Activated T-cell treated with anti-CD3 and anti-CD28 coated beads, Interleukin-2, amount 50 U/mL, for 72 hours (primary cell): ENCODE data around the gene TMEM154. TPM values are rescaled to one million over a fixed set of nuclear protein-coding genes. Genes with fewer than 3 reads are reported as not detected.

Source experiments
- ATAC-seq, 2 donors: fragments of 150-1000 bp; cut with Tn5 transposase; replicated peaks in 1 of 2; 2 replicates each; pipeline ENCODE4 v1.10.0; 2021; ENCODE audit warnings: moderate library complexity in 2 of 2, mild to moderate bottlenecking in 1 of 2
- DNase-seq, 2 donors: peaks; one replicate each; pipeline ENCODE4 v3.0.0; 2021 to 2022; ENCODE audit warnings: mixed read lengths in 1 of 2
- H3K27ac Mint-ChIP-seq: one replicate; pipeline ENCODE4 v1.8.0; 2022; ENCODE audit warnings: mild to moderate bottlenecking, moderate library complexity, mixed read lengths
- H3K27me3 Mint-ChIP-seq: one replicate; pipeline ENCODE4 v1.8.0; 2022; ENCODE audit warnings: low read depth, mixed read lengths
- H3K36me3 Mint-ChIP-seq, 2 donors: one replicate each; pipeline ENCODE4 v1.8.0; 2022; ENCODE audit warnings: mixed read lengths in 2 of 2, mild to moderate bottlenecking in 1 of 2; ENCODE audit not compliant: insufficient read depth in 2 of 2
- H3K4me1 Mint-ChIP-seq: one replicate; pipeline ENCODE4 v1.8.0; 2022; ENCODE audit warnings: low read depth, mixed read lengths
- H3K4me3 Mint-ChIP-seq, 2 donors: one replicate each; pipeline ENCODE4 v1.8.0; 2022; ENCODE audit warnings: mild to moderate bottlenecking in 2 of 2, mixed read lengths in 2 of 2, moderate library complexity in 2 of 2
- H3K9me3 Mint-ChIP-seq, 2 donors: one replicate each; pipeline ENCODE4 v1.8.0; 2022; ENCODE audit warnings: mixed read lengths in 2 of 2
- total RNA-seq, 2 donors: library from RNA; stranded (reverse); gene quantifications; one replicate each; pipeline ENCODE4 v1.2.3, GENCODE V29; 2022

Gene TMEM154
- total RNA-seq: 10 to 100 TPM; 16.8 to 22.0 TPM

- no peaks in the 10 kb centered on the region for H3K9me3 Mint-ChIP-seq
- peak within 1 kb of the TSS; percentile 93 to 96 for H3K4me3 Mint-ChIP-seq
- peak; percentile 76 to 79 for DNase-seq
- H3K27ac Mint-ChIP-seq: peak within 1 kb of the TSS; percentile 95
- H3K27me3 Mint-ChIP-seq: no peaks in the 10 kb centered on the region
- ATAC-seq: peak; percentile 97 to 98
- peaks cover 69% of the 10 kb centered on the region for H3K4me1 Mint-ChIP-seq
- no peaks in the 10 kb centered on the region for H3K36me3 Mint-ChIP-seq
Measured at GRCh38 chr4:152679414-152680281, at the start of gene TMEM154. Gene TMEM154 (minus strand): TSS chr4:152679997. CDS start chr4:152679933, 64 bp downstream.

DNA sequence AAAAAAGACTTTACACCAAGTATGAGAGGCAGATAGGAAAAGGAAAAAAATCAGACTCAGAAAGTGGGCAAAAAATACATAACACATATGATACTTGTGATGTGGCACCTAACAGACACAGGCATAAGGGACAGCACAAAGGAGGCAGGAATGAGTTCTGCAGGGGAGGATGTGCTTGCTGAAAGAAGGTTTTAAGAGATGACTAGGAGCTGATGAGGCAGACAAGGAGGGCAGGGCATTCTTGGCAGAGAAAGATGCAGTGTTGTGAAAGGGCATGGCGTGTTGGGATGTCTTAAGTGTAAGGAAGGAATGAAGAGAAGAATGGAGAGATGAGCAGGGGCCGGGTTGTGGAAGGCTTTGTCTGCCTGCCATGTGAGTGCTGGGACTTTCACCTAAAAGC, 49.7 kb upstream of the TMEM154 start:
- peaks cover 7% of the 10 kb centered on the region for H3K27me3 Mint-ChIP-seq
- ATAC-seq (peak in 1 of 2 donors; percentile 36), DNase-seq (no peak)
- no peaks in the 10 kb centered on the region for H3K36me3 Mint-ChIP-seq
- H3K4me1 Mint-ChIP-seq: no peaks in the 10 kb centered on the region
- no peak overlapping the region for H3K27ac Mint-ChIP-seq
- H3K4me3 Mint-ChIP-seq: no peak overlapping the region
- H3K9me3 Mint-ChIP-seq: no peaks in the 10 kb centered on the region

GRCh38 chr4:152728343-152728742, 48.5 kb upstream of the TMEM154 start:
- Mint-ChIP-seq H3K9me3 (no peaks in the 10 kb centered on the region), H3K4me3 (no peak overlapping the region), H3K27ac (no peak overlapping the region), H3K4me1 (no peaks in the 10 kb centered on the region), H3K27me3 (peaks cover 7% of the 10 kb centered on the region), H3K36me3 (no peaks in the 10 kb centered on the region)
- ATAC-seq (no peak), DNase-seq (no peak)

GRCh38 chr4:152727784-152728183, 48.0 kb upstream of the TMEM154 start:
- ATAC-seq (no peak), DNase-seq (no peak)
- H3K27ac Mint-ChIP-seq: no peak overlapping the region
- no peaks in the 10 kb centered on the region for H3K4me1 Mint-ChIP-seq
- no peaks in the 10 kb centered on the region for H3K36me3 Mint-ChIP-seq
- peaks cover 7% of the 10 kb centered on the region for H3K27me3 Mint-ChIP-seq
- H3K9me3 Mint-ChIP-seq: no peaks in the 10 kb centered on the region
- H3K4me3 Mint-ChIP-seq: no peak overlapping the region

DNA sequence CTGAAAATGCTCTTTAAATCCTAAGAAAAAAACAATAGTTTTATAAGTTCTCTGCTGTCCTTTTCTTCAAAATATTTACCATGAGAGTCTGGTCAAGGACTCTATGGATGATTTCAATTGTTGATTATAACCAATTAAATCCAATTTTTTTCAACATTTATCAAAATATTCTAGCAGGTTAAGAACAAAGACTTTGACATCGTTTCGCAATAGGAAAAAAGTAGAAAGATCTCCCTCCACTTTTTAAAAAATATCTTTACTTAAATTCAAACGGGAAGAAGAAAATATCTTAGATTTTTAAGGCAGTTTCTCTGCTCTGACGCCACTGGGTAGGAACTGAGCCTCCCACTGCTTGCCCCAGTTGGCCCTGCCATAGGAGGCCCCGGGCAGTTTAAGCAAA, 44.7 kb upstream of the TMEM154 start:
- Mint-ChIP-seq H3K27ac (no peak overlapping the region), H3K36me3 (no peaks in the 10 kb centered on the region)

DNA sequence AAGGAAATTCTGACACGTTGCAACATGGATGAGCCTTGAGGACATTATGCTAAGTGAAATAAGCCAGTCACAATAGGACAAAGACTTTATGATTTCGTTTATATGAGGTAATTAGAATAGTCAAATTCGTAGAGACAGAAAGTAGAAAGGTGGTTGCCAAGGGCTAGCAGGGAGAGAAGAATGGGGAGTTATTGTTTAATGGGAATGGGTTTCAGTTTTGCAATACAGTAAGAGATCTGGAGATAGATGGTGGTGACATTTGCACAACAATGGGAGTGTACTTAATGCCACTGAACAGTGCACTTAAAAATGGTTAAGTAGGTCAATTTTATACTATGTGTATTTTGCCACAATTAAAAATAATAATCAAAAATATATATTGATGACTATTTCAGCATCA, 43.4 kb upstream of the TMEM154 start:
- H3K4me1 Mint-ChIP-seq: no peaks in the 10 kb centered on the region
- no peak for ATAC-seq
- no peaks in the 10 kb centered on the region for H3K36me3 Mint-ChIP-seq
- peaks cover 7% of the 10 kb centered on the region for H3K27me3 Mint-ChIP-seq
- no peak for DNase-seq
- H3K27ac Mint-ChIP-seq: no peak overlapping the region
- H3K4me3 Mint-ChIP-seq: no peak overlapping the region
- no peaks in the 10 kb centered on the region for H3K9me3 Mint-ChIP-seq

More for the DNA sequence above, 44.7 kb upstream of the TMEM154 start:
- Mint-ChIP-seq H3K9me3 (no peaks in the 10 kb centered on the region), H3K4me1 (no peaks in the 10 kb centered on the region), H3K27me3 (peaks cover 7% of the 10 kb centered on the region), H3K4me3 (no peak overlapping the region)
- DNase-seq (no peak), ATAC-seq (no peak)

GRCh38 chr4:152719801-152720556, 40.2 kb upstream of the TMEM154 start:
- ATAC-seq (no peak), DNase-seq (no peak)
- Mint-ChIP-seq H3K27ac (no peak overlapping the region), H3K36me3 (peaks cover 0 to 5% of the 10 kb centered on the region in 2 donors), H3K9me3 (peaks cover 0 to 7% of the 10 kb centered on the region in 2 donors), H3K4me1 (no peaks in the 10 kb centered on the region), H3K4me3 (no peak overlapping the region), H3K27me3 (no peaks in the 10 kb centered on the region)

DNA sequence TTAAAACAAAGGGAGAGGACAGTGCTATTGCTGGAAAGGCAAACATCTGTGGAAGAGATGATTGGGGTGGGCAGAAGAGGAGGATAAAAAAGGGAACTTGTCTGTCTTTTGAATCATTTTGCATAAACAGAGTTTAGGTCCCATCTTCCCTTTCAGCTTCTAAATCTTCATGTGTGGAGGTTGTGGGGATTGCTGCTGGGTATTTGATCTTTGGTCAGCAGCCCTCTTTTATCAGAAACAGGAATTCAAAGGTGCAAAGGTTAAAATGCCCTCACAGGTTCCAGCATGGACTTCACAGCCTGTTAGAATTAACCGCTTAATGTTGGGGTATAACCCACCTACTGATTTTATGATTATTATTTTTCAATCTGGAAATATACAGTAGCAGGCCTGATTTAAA, 39.5 kb upstream of the TMEM154 start:
- Mint-ChIP-seq H3K4me1 (no peaks in the 10 kb centered on the region), H3K4me3 (no peak overlapping the region), H3K27me3 (no peaks in the 10 kb centered on the region), H3K9me3 (peaks cover 0 to 8% of the 10 kb centered on the region in 2 donors), H3K36me3 (peaks cover 2 to 5% of the 10 kb centered on the region in 2 donors), H3K27ac (no peak overlapping the region)
- no peak for DNase-seq
- ATAC-seq: no peak

DNA sequence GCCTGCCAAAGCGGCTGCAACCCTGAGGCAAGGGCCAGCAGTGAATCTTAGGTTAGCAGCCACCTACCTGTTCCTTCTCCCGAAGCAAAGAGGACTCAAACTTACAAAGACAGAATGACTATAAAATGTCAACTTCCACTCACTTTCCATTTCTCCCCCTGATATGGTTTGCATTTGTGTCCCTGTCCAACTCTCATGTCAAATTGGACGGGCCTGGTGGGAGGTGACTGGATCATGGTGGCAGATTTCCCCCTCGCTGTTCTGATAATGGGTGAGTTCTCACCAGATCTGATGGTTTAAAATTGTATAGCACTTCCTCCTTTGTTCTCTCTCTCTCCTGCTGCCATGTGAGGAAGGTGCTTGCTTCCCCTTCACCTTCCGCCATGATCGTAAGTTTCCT, 35.3 kb upstream of the TMEM154 start:
- H3K4me3 Mint-ChIP-seq: no peak overlapping the region
- no peak for ATAC-seq
- DNase-seq: no peak
- peaks cover 0 to 8% of the 10 kb centered on the region in 2 donors for H3K9me3 Mint-ChIP-seq
- peaks cover 2 to 5% of the 10 kb centered on the region in 2 donors for H3K36me3 Mint-ChIP-seq
- no peak overlapping the region for H3K27ac Mint-ChIP-seq
- no peaks in the 10 kb centered on the region for H3K4me1 Mint-ChIP-seq
- no peaks in the 10 kb centered on the region for H3K27me3 Mint-ChIP-seq

DNA sequence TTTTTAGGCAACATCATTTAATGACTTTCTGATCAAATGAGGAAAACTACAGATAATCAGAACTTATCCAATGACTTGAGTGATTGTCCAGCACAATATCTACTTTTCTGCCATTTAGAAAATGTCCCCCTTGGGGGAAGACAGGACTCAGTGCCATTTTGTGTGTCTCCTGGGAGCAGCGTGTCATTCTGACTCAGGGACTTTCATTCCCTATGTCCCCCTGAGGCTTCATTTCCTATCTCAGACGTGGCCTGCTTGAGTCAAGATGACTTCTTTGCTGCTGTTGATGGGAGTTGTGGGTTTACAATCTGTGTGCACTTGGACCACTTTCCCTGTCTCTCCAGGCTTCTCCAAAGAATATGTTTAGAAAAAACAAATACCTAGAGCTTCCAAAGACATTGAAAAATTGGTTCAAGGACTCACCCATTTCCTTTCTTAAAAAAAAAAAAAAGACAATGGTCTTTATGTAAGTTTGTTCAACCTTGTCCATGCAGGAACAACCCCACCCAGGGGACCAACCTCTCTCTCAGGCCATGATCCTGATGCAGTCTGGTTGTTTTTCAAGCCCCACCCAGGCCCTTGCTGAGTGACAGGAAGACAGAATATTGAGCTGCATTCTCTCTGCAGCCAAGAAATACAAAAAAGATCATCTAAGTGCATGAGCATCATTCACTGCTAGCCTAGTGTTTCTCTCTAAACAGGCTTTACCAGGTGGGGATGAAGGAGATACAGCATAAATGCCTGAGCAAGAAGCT, 34.3 kb upstream of the TMEM154 start:
- H3K27me3 Mint-ChIP-seq: no peaks in the 10 kb centered on the region
- H3K4me1 Mint-ChIP-seq: peaks cover 7% of the 10 kb centered on the region
- H3K4me3 Mint-ChIP-seq: no peak overlapping the region
- H3K36me3 Mint-ChIP-seq: peaks cover 2 to 5% of the 10 kb centered on the region in 2 donors
- DNase-seq: no peak
- no peak for ATAC-seq
- H3K9me3 Mint-ChIP-seq: peaks cover 0 to 8% of the 10 kb centered on the region in 2 donors
- H3K27ac Mint-ChIP-seq: no peak overlapping the region

- Mint-ChIP-seq H3K4me3 (no peak overlapping the region), H3K27ac (no peak overlapping the region), H3K9me3 (peaks cover 4% of the 10 kb centered on the region in 2 donors), H3K36me3 (peaks cover 0 to 9% of the 10 kb centered on the region in 2 donors), H3K27me3 (peaks cover 4% of the 10 kb centered on the region), H3K4me1 (peaks cover 7% of the 10 kb centered on the region)
- ATAC-seq (peak; percentile 45 to 80), DNase-seq (no peak)
Measured at GRCh38 chr4:152709675-152710438, 30.1 kb upstream of the TMEM154 start.

DNA sequence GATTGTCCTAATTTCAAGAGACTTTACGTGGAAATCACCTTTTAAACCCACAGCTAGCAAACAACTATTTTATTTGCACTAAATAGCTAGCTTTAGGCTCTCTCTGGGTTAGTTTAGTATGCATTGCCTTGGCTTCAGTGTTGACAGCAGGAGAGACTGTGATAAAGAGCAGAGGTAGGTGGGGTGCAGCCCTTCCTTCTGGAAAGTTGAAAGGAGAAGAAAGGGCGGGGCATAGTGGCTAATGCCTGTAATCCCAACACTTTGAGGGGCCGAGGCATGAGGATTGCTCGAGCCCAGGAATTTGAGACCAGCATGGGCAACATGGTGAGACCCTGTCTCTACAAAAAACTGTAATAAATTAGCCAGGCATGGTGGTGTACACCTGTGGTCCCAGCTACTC, 29.0 kb upstream of the TMEM154 start:
- Mint-ChIP-seq H3K4me1 (peaks cover 7% of the 10 kb centered on the region), H3K4me3 (no peak overlapping the region), H3K27ac (no peak overlapping the region), H3K27me3 (peaks cover 7% of the 10 kb centered on the region), H3K36me3 (peaks cover 0 to 9% of the 10 kb centered on the region in 2 donors), H3K9me3 (peaks cover 7% of the 10 kb centered on the region in 2 donors)
- no peak for ATAC-seq
- DNase-seq: no peak
